T-helper 2 cell treated with Interferon-gamma antibody and Interleukin-4, amounts not matched to agents 5 μg/mL and 100 μg/mL, for 36 hours (primary cell): Measurements from ENCODE around the gene ARHGAP27.
"Not testable (repeated sequence)": the region's sequence is repeated elsewhere in the genome, so short reads cannot be mapped to it uniquely, and the experiment has no call there.

Source experiments
- DNase-seq: peaks from one replicate; pipeline ENCODE4 v3.0.0; 2021; ENCODE audit warnings: low spot score
- H3K27ac Mint-ChIP-seq: one replicate; pipeline ENCODE4 v1.8.0; 2021; ENCODE audit warnings: mild to moderate bottlenecking, mixed read lengths
- H3K27me3 Mint-ChIP-seq: one replicate; pipeline ENCODE4 v1.8.0; 2021; ENCODE audit warnings: low read depth, mixed read lengths
- H3K36me3 Mint-ChIP-seq: one replicate; pipeline ENCODE4 v1.8.0; 2021; ENCODE audit warnings: low read depth, mixed read lengths
- H3K4me1 Mint-ChIP-seq: one replicate; pipeline ENCODE4 v1.8.0; 2021; ENCODE audit warnings: low read depth, mixed read lengths
- H3K4me3 Mint-ChIP-seq: one replicate; pipeline ENCODE4 v1.8.0; 2022; ENCODE audit warnings: mild to moderate bottlenecking, moderate library complexity, mixed read lengths
- H3K9me3 Mint-ChIP-seq: one replicate; pipeline ENCODE4 v1.8.0; 2021; ENCODE audit warnings: mixed read lengths

The ARHGAP27 gene, protein sequence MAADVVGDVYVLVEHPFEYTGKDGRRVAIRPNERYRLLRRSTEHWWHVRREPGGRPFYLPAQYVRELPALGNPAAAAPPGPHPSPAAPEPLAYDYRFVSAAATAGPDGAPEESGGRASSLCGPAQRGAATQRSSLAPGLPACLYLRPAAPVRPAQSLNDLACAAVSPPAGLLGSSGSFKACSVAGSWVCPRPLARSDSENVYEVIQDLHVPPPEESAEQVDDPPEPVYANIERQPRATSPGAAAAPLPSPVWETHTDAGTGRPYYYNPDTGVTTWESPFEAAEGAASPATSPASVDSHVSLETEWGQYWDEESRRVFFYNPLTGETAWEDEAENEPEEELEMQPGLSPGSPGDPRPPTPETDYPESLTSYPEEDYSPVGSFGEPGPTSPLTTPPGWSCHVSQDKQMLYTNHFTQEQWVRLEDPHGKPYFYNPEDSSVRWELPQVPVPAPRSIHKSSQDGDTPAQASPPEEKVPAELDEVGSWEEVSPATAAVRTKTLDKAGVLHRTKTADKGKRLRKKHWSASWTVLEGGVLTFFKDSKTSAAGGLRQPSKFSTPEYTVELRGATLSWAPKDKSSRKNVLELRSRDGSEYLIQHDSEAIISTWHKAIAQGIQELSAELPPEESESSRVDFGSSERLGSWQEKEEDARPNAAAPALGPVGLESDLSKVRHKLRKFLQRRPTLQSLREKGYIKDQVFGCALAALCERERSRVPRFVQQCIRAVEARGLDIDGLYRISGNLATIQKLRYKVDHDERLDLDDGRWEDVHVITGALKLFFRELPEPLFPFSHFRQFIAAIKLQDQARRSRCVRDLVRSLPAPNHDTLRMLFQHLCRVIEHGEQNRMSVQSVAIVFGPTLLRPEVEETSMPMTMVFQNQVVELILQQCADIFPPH

DNA sequence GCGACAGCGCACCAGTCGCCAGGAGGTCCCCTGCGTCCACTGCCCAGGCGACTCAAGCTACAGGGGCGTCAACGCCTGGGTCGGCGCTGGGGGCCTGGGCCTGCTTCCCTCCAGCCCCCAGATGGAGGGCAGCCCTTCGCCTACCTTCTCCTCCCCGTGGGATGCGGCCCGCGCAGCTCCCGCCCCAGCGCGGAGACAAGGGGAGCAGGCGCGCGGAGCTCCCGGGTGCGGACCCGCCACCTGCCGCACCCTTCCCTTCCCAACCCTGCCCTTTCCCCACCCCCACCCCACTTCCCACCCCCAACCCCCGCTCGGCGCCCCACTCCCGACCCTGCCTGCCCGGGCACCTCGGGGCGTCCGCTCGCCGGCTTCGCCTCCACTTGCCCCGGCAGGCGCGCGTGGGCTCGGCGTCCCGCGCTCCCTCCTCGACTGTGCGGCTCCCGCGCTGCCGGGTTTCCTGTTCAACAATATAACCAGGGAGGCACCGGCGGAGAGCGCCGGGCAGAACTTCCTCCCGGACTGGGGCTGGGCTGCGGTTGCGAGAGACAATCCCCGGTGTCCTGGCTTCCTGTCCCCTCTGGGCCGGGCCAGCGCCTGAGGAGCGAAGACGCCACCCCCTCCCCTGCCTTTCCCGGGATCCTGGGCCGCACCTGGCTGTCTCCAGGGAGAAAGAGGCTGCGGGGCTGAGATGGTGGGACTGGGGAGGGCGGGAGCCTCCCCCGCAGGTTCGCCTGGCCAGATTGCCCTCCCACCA lies at the start of gene ARHGAP27:
TSS of gene ARHGAP27 (minus strand) at position 466 of the 754 bp plus-strand sequence. CDS start 2,591 bp downstream, outside the sequence.
- Mint-ChIP-seq H3K4me3 (peak within 1 kb of the TSS; percentile 85), H3K9me3 (no peaks in the 10 kb centered on the region), H3K4me1 (peaks cover 20% of the 10 kb centered on the region), H3K27ac (peak within 1 kb of the TSS; percentile 62), H3K27me3 (no peaks in the 10 kb centered on the region), H3K36me3 (peaks cover 9% of the 10 kb centered on the region)
- DNase-seq = no peak

DNA sequence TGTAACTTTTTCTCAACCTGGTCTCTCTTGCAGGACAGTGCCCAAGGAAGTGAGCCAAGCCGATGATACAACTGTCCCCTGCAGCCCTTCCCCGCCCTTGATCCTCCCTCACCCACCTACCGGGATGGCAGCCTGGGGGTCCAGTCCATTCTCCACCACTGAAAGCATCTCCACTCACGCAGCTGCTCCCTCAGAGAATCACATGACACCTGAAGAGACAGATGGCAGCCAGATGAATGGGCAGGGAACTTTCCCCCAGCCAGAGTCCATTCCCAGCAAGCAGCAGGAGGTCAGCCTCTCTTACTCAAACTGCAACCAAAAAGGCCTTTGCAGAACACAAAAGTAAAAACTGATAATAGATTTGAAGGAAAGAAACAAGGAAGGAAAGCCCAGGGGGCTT lies 49.6 kb upstream of the ARHGAP27 start:
- not testable (repeated sequence) for H3K27ac Mint-ChIP-seq, H3K4me1 Mint-ChIP-seq, H3K36me3 Mint-ChIP-seq, DNase-seq, H3K27me3 Mint-ChIP-seq, H3K4me3 Mint-ChIP-seq, H3K9me3 Mint-ChIP-seq

DNA sequence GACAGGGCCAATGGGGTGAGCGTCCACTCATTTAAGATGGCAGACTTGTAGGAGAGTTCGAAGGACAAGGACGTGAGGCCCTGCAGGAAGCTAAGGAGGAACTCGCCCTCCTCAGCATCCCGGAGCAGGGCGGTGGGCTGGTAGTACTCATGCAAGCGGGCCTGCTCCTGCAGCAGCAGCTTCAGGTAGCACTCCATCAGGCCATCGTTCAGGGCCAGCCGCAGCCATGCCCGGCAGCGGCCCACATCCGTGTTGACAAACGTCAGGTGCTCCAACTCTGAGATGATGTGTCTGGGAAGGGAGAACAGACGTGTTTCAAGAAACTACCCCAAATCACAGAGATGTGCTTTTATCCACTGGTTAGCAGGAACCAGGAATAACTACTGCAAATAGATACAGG lies 42.8 kb upstream of the ARHGAP27 start:
- H3K36me3 Mint-ChIP-seq = peaks cover 15% of the 10 kb centered on the region
- not testable (repeated sequence) for DNase-seq, H3K9me3 Mint-ChIP-seq, H3K27ac Mint-ChIP-seq, H3K4me3 Mint-ChIP-seq, H3K4me1 Mint-ChIP-seq, H3K27me3 Mint-ChIP-seq

DNA sequence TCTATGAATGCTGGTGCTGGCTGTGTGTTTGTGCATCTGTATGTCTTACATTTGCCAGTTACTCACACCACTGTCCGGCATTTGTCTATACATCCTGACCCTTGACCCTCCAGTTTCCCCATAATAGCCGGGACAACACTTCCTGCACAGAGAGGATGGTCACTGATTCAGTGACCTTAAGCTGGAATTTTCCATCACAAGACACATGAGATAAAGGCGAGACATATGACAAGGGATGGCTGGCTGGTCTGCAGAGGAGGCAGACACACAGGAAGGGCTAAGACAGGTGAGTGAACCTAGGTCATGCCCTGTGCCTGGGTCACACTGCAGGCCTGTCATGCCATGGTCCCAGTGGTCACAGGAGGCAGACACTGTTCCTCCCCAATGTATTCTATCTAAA lies 39.6 kb upstream of the ARHGAP27 start:
- H3K4me3 Mint-ChIP-seq, H3K9me3 Mint-ChIP-seq, H3K4me1 Mint-ChIP-seq, DNase-seq, H3K36me3 Mint-ChIP-seq, H3K27me3 Mint-ChIP-seq, H3K27ac Mint-ChIP-seq: not testable (repeated sequence)

DNA sequence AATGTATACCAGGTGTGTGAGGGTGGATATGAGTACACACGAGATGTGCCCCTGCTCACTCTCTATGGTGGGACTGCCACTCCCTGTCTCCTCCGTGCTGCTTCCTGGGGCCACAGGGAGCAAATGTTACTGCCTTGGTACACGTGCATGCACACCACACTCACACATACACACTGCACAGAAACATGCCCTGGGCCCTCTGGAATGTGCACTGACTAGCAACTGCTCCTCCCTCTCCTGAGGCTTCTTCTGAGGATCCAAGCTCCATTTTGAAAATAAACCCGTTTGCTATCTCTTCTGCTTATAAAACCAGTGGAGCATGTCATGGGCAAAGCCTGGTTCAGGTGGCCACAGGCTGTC lies 36.5 kb upstream of the ARHGAP27 start:
- not testable (repeated sequence) for H3K27ac Mint-ChIP-seq, H3K27me3 Mint-ChIP-seq, H3K4me3 Mint-ChIP-seq, H3K4me1 Mint-ChIP-seq, DNase-seq, H3K36me3 Mint-ChIP-seq, H3K9me3 Mint-ChIP-seq

DNA sequence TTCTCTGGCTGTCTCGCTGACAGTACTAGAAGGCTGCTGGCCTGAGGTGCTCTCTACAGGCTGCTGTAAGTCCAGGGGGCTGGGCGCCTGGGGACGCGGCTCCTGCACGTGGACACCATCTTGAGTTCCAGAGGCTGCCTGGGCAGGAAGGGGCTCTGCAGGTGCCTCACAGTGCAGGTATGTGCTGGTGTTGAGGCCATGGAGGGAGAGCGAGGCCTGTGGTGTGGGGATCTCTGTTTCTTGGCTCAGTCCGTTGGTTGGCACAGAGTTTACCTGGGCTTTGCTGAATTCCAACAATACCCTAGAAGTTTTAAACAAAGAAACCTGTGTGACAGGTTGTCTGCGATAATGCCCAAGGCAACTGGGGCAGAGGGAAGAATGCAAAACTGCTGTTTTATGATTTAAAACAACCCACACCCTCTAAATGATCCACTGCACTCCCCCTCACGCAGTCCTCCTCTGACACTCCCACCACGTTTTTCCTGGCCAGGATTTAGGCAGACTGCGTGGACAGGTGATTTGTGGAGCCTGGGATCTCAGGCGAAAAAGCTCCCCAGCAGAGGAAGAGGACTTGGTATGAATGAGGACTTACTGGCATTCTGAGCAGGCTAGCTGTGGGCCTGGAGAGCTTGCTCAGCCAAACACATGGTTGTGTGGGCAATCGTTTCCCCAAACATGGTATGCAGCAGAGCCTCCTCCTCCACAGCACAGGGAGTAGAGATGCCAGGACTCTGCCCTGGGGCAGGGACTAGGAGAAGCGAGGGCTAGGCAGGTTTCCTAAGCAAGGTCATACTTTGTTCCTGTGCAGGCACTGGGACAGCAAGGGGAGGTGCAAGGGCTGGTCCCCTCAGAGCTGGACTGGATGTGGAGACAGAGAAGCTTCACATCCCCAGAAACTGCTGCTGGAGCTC lies 35.9 kb upstream of the ARHGAP27 start:
- H3K27me3 Mint-ChIP-seq, H3K36me3 Mint-ChIP-seq: not testable (repeated sequence)

DNA sequence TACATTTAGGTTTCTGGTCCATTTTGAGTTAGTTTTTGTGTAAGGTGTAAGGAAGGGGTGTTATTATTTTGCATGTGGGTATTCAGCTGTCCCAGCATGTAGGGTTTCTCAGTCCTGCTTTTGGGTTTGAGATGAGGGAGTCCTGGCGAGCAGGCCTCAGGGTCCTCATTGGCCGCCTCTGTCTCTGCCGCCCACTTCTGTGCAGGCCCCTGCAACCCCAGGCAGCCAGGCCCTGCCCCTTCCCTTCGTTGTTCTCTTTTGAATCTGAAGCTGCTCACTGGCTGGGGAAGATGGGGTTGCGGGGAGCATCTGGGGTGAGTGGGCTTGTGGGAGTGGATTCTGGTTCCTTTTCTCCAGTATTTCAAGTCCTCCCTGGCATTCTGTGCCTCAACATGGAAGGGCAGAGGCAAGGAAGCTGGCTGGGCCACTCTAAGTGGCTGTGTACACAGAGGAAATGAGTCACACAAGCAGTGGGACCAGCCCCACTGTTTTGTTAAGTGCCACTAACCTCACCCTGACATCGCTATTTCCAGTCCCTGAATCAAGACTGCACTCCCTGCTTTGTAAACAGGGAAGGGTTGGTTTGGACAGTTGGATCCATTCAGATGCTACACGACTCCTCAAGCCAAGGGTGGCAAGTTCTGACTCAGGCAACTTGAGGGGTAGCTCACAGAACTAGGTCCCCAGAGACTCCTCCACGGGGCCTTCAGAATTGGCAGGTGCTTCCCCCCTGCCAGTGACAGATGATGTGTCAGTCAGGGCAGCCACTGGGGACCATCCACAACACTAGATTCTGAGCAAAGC lies 29.1 kb upstream of the ARHGAP27 start:
- not testable (repeated sequence) for H3K4me3 Mint-ChIP-seq, H3K27me3 Mint-ChIP-seq, H3K9me3 Mint-ChIP-seq
- peak; percentile 39 for DNase-seq
- H3K4me1 Mint-ChIP-seq = peaks cover 13% of the 10 kb centered on the region
- H3K36me3 Mint-ChIP-seq = peaks cover 15% of the 10 kb centered on the region
- peak overlapping the region; percentile 82 for H3K27ac Mint-ChIP-seq

More for the DNA sequence above, 35.9 kb upstream of the ARHGAP27 start:
- not testable (repeated sequence) for H3K4me3 Mint-ChIP-seq, H3K27ac Mint-ChIP-seq, H3K9me3 Mint-ChIP-seq, H3K4me1 Mint-ChIP-seq, DNase-seq

DNA sequence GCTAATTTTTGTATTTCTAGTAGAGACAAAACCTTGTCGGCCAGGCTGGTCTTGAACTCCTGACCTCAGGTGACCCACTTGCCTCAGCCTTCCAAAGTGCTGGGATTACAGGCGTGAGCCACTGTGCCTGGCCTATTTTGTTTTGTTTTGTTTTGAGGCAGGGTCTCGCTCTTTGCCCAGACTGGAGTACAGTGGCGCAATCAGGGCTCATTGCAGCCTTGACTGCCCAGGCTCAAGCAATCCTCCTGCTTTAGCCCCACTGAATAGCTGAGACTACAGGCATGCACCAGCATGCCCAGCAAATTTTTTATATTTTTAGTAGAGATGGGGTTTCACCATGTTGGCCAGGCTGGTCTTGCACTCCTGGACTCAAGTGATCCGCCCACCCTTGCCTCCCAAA lies 27.8 kb upstream of the ARHGAP27 start:
- not testable (repeated sequence) for H3K27me3 Mint-ChIP-seq, H3K9me3 Mint-ChIP-seq, H3K4me3 Mint-ChIP-seq, H3K27ac Mint-ChIP-seq, DNase-seq
- peaks cover 13% of the 10 kb centered on the region for H3K4me1 Mint-ChIP-seq
- H3K36me3 Mint-ChIP-seq = peaks cover 17% of the 10 kb centered on the region

DNA sequence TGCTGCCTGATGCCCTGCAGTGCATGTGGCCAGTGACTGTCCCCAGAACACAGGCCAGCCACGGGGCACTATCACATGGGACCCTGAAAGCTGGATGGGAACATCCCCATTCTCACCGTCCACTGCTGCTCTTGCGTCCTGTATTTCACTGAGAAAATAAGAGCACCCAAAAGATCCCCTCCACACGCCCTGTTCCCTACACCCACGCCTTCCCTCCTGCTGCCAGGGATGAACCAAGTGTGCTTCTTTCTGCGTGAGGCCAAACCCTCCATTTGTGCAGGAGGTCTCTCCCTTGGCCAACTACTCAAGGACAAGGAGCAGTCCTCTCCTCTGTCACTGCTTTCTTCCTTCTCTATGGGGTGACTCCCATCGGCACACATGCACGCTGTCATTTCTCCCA lies 21.7 kb upstream of the ARHGAP27 start:
- H3K4me3 Mint-ChIP-seq, DNase-seq, H3K4me1 Mint-ChIP-seq, H3K27me3 Mint-ChIP-seq, H3K9me3 Mint-ChIP-seq: not testable (repeated sequence)
- peak overlapping the region; percentile 24 for H3K27ac Mint-ChIP-seq
- H3K36me3 Mint-ChIP-seq = peaks cover 24% of the 10 kb centered on the region

DNA sequence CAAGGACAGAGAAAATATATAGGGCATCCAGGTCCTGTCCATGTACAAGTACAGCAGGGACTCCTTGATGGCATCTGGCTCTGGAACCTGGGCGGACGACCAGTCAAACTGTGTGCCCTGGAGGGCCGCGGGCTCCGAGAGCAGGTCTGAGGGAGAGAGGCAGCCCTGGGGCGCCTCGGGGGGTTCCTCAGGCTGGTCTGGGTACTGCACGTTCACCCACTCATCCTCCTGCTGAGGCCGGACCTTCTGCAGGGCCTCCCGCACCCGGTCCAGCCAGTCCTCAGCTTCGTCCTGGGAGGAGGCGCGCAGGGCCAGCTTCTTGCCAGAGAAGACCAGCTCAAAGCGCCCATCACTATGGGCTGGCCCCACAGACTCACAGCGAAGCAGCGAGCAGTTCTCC lies 21.1 kb upstream of the ARHGAP27 start:
- H3K9me3 Mint-ChIP-seq, H3K27me3 Mint-ChIP-seq, H3K4me3 Mint-ChIP-seq, H3K4me1 Mint-ChIP-seq, H3K27ac Mint-ChIP-seq, DNase-seq: not testable (repeated sequence)
- peaks cover 25% of the 10 kb centered on the region for H3K36me3 Mint-ChIP-seq

DNA sequence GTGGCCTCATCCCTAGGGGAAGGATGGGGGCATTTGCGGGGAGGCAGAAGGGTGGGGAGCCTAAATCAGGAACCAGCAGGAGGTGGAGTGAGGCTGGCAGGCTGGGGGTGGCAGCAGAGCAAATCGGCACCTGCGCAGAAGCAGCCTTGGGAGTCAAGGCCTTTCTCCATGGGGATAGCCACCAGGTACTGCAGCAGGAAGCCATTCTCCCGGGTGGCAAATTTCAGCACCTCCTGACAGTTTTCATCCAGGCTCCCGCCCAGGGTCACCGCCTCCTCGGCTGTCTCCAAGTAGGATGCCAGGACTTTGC lies 20.5 kb upstream of the ARHGAP27 start:
- not testable (repeated sequence) for H3K4me1 Mint-ChIP-seq, DNase-seq, H3K27ac Mint-ChIP-seq, H3K27me3 Mint-ChIP-seq, H3K9me3 Mint-ChIP-seq, H3K4me3 Mint-ChIP-seq
- H3K36me3 Mint-ChIP-seq = peaks cover 27% of the 10 kb centered on the region

DNA sequence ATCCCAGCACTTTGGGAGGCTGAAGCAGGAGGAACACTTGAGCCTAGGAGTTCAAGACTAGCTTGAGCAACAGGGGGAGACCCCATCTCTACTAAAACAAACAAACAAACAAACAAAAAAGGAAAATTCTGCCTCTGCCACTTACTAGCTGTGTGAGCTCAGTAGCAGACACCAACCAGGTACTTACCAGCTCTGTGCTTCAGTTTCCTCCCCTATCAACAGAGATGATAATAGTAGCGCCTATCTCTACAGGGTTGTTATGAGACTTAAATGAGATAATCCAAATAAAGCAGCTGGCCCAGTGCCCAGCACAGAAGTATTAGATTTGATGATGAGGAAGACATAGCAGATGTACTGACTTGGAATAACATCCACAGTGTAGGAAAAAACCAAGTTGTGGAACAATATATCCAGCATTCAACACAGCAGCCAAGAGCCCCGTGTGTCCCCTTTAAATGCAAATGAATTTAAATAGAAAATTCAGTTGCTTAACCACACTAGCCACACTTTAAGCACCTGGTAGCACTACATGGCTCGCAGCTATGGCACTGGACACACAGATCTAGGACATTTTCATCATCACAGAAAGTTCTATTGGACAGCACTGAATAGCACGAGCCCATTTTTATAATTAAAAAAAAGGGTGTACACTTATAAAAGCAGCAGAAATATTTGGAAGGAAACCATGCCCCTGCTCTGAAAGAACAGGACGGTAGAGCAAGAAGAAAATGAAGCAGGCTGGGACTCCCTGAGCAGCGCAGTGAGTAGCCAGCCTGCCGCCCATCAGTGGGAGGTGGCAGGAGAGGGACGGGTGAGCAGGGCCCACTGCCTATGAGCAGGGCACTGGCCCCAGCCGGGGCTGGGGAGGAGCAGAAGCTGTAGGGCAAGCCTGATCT lies 19.9 kb upstream of the ARHGAP27 start:
- H3K9me3 Mint-ChIP-seq, H3K4me3 Mint-ChIP-seq, H3K4me1 Mint-ChIP-seq, H3K27ac Mint-ChIP-seq, H3K27me3 Mint-ChIP-seq, DNase-seq: not testable (repeated sequence)
- peaks cover 27% of the 10 kb centered on the region for H3K36me3 Mint-ChIP-seq
